Measurements from ENCODE around the gene WIPI1. TPM values are rescaled to one million over a fixed set of nuclear protein-coding genes. Genes with fewer than 3 reads are reported as not detected.

The WIPI1 gene
- total and polyA plus RNA-seq, 10 of the 15 experiments (the other 5 are each of a cell fraction or from before 2014, with no cell fraction given), result 6.5 to 44.5 (median 26.2) TPM

- SMC1A ChIA-PET (ENCODE audit: uncharacterized antibody, unreplicated experiment), result interaction anchor here (1.0 to 1.5 kb wide), 4 partner anchors 12 to 133 kb away, joined by 3 to 5 read pairs (median 4); no protein-coding TSS in a partner anchor
- intact Hi-C loops (cut with micrococcal nuclease; ENCODE audit: unreplicated experiment), result no loop called here
- Histone ChIP-seq H4K20me1 (ENCODE audit: control insufficient read depth, insufficient read depth) (no peaks in the 10 kb centered on the region), H3K4me2 (ENCODE audit: control insufficient read depth, insufficient read depth) (no peak overlapping the region), H3K27ac (ENCODE audit: control insufficient read depth, insufficient read depth) (no peak overlapping the region), H2AFZ (ENCODE audit: control insufficient read depth, low read depth, low read length) (no peak overlapping the region), H3K4me1 (ENCODE audit: control insufficient read depth, insufficient read depth, low read length) (no peaks in the 10 kb centered on the region), H3K27me3 (replicated peaks in 1 of 2; ENCODE audit: control insufficient read depth in 2 of 2, insufficient read depth in 2 of 2, low read length in 1 of 2) (no peaks in the 10 kb centered on the region), H3K4me3 (no peak overlapping the region), H3K36me3 (ENCODE audit: control insufficient read depth in 2 of 2, insufficient read depth in 2 of 2, low read length in 1 of 2) (no peaks in the 10 kb centered on the region), H3K9me3 (replicated peaks; ENCODE audit: control insufficient read depth, insufficient read depth, low read length) (peaks cover 2% of the 10 kb centered on the region; the same call in 2 of the 3 replicates), H3K9ac (ENCODE audit: control insufficient read depth, insufficient read depth, low read length) (no peak overlapping the region), H3K79me2 (ENCODE audit: control insufficient read depth, insufficient read depth, low read length) (no peaks in the 10 kb centered on the region)
- CTCF ChIA-PET, result interaction anchor here (2.1 to 2.8 kb wide), 3 partner anchors 13 to 133 kb away, joined by 7 to 19 read pairs (median 12); no protein-coding TSS in a partner anchor
- in situ Hi-C loops (cut with MboI), result no loop called here
- WGBS (ENCODE audit: insufficient coverage, insufficient replicate concordance, low lambda C conversion rate, missing lambda C conversion rate), result 67% methylated on average over 4 of the region's 4 CpGs
- FAIRE-seq (no peak), ATAC-seq (no peak), DNase-seq (ENCODE audit: low read depth, low spot score) (no peak)
- BruUV-seq (replicated peaks), result no TSS peak
- RAD21 ChIA-PET (ENCODE audit: unreplicated experiment), result no interaction called here
- TF ChIP-seq HCFC1 (IDR thresholded peaks at IDR 0.05; ENCODE audit: low read length) (no peak), POU2F2 (IDR thresholded peaks at IDR 0.05; ENCODE audit: borderline replicate concordance, low read depth, low read length) (no peak), STAT3 (IDR thresholded peaks at IDR 0.05; ENCODE audit: low read depth, low read length) (no peak), PAX8 (IDR thresholded peaks at IDR 0.05) (no peak), CTCF (IDR thresholded peaks at IDR 0.05 in 2 of 3, conservative IDR thresholded peaks at IDR 0.05 in 1 of 3; ENCODE audit: control insufficient read depth in 2 of 3, extremely low read depth in 1 of 3, insufficient read depth in 1 of 3, low read depth in 3 of 3, low read length in 3 of 3) (no peak)
- POLR2A ChIA-PET, result no interaction called here
These were observed 23.6 kb upstream of the WIPI1 start for GRCh38 chr17:68480885-68481284.

- Histone ChIP-seq H3K27ac (ENCODE audit: control insufficient read depth, insufficient read depth) (no peak overlapping the region), H3K4me3 (no peak overlapping the region), H4K20me1 (ENCODE audit: control insufficient read depth, insufficient read depth) (no peaks in the 10 kb centered on the region), H2AFZ (ENCODE audit: control insufficient read depth, low read depth, low read length) (no peak overlapping the region), H3K4me1 (ENCODE audit: control insufficient read depth, insufficient read depth, low read length) (peaks cover under 1% of the 10 kb centered on the region; the same call in 1 of the 2 replicates), H3K36me3 (ENCODE audit: control insufficient read depth in 2 of 2, insufficient read depth in 2 of 2, low read length in 1 of 2) (no peaks in the 10 kb centered on the region), H3K79me2 (ENCODE audit: control insufficient read depth, insufficient read depth, low read length) (no peaks in the 10 kb centered on the region), H3K9me3 (replicated peaks; ENCODE audit: control insufficient read depth, insufficient read depth, low read length) (no peaks in the 10 kb centered on the region; the same call in 2 of the 3 replicates), H3K9ac (ENCODE audit: control insufficient read depth, insufficient read depth, low read length) (no peak overlapping the region), H3K27me3 (replicated peaks in 1 of 2; ENCODE audit: control insufficient read depth in 2 of 2, insufficient read depth in 2 of 2, low read length in 1 of 2) (no peaks in the 10 kb centered on the region; a peak in 1 of 4 replicates), H3K4me2 (ENCODE audit: control insufficient read depth, insufficient read depth) (no peak overlapping the region)
- 92% methylated on average over 1 of the region's 1 CpG for WGBS (ENCODE audit: insufficient coverage, insufficient replicate concordance, low lambda C conversion rate, missing lambda C conversion rate)
- ATAC-seq, result no peak
- TF ChIP-seq HDAC6 (IDR thresholded peaks at IDR 0.05; ENCODE audit: unreplicated experiment) (no peak), MTA2 (IDR thresholded peaks at IDR 0.05; ENCODE audit: low read depth) (no peak), CEBPZ (IDR thresholded peaks at IDR 0.05; ENCODE audit: low read depth, low read length) (no peak), DPF2 (IDR thresholded peaks at IDR 0.05) (no peak)
- ChIA-PET CTCF (interaction anchor here (1.1 to 8.5 kb wide), 7 partner anchors 10 to 207 kb away, joined by 3 to 59 read pairs (median 3); no protein-coding TSS in a partner anchor), RAD21 (ENCODE audit: unreplicated experiment) (interaction anchor here (0.5 kb wide), 1 partner anchor 362 kb away, joined by 5 read pairs; no protein-coding TSS in a partner anchor), POLR2A (no interaction called here), SMC1A (ENCODE audit: uncharacterized antibody, unreplicated experiment) (interaction anchor here (1.0 to 1.3 kb wide), 3 partner anchors 12 to 72 kb away, joined by 3 read pairs; no protein-coding TSS in a partner anchor)
- no peak for FAIRE-seq
- in situ Hi-C loops (cut with MboI), result no loop called here
- no peak for DNase-seq (ENCODE audit: low read depth, low spot score)
- intact Hi-C loops (cut with micrococcal nuclease; ENCODE audit: unreplicated experiment), result no loop called here
- no TSS peak for BruUV-seq (replicated peaks)
These were observed 13.7 kb upstream of the WIPI1 start for GRCh38 chr17:68470961-68471360.
